Measurements from ENCODE around the gene TNS4.

Gene TNS4

GRCh38 chr17:40470932-40471828, 30.2 kb downstream of the TNS4 start:
- no peak for DNase-seq

DNA sequence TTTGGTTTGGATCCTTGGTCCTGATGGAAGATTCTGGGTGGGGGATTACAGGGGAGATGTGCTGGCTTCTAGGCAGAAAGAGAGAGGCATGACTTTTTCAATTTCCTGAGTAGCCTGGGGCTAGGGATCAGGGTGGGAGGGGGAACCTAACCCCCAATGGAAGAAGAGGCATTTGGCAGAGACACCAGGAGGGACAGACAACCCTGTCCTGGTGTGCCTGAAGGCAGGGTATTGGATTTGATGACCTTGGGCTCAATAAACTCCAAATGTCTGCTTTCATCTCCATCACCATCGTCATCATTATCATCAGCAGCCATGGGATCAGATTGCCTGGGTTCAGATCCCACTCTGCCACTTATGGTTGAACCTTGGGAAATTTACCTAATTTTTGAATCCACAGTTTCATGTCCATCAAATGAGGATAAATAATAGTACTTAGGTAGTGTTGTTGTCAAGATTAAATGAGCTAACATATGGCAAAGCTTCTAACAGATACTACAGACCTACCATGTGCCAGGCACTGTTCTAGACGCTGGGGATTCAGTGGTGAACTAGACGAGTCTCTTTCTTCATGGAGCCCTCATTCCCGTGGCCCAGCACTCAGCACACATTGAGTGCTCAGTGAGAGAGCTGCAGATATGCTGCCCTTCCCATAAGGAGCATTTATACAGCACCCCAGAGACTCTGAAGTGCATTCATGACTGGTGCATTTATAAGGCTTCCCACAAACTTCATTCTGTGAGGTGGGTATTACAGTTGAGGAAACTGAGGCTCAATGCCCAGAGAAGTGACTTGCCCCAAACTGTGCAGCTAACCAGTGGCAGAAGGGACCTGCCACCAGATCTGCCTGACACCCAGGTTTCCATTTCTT, 31.4 kb downstream of the TNS4 start:
- no peak for DNase-seq

DNA sequence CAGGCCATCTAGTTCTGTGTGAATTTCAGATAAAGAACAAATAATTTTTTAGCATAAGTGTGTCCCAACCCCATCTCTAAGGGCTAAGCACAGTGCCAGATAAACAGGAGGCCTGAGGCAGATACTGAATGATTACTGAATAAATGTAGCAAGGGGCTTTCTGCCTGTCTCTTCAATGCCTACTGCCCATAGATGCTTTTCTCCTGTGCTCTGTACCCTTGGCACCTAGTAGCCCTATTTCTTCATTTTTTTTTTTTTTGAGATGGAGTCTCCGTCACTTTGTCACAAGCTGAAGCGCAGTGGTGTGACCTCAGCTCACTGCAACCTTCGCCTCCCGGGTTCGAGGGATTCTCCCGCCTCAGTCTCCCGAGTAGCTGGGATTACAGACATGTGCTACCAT, 32.9 kb downstream of the TNS4 start:
- DNase-seq = no peak

DNA sequence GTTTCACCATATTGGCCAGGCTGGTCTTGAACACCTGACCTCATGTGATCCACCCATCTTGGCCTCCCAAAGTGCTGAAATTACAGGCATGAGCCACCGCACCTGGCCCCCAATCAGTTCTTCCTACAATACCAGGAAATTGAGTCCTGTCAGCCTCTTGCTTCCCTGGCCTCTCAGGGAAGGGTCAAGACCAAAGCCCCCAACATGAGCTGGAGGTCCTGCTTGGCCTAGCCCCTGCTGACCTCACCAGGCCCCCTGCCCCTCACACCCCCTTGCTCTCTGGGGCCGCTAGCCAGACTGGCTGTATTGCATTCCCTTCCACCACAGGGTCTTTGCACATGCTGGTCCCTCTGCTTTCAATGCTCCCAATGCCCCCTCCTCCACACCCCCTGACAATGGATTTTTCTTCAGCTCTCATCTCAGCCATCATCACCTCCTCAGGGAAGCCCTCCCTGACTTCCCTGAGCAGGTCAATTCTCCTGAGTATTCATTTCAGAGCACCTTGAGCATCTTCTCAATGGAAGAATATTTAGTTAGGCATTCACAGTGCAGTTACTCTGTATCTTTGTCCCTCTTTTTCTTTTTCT, 34.0 kb downstream of the TNS4 start:
- no peak for DNase-seq

- DNase-seq = no peak
Measured at GRCh38 chr17:40466298-40466971, 35.0 kb downstream of the TNS4 start.

DNA sequence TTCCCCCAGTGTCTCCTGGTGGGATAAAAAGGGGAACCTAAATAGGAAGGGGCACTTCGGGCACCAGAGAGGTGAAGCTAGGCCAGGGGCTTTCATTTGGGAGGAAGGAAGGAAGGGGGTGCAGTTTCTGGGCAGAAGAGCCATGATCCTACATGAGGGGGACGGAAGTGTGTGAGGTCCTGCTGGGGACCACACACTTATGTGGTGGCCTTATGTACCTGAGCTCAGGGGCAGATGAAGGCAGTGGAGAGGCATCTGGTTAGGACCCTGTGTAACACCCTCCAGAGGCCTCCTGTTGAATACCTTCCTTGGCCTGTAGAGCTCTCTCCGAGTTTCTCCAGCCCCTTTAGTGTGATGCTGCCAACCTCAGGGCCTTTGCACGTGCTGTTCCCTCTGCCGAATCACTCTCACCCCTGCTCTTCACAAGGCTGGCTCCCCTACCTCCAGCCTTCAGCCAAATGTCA, 37.0 kb downstream of the TNS4 start:
- DNase-seq = no peak

DNA sequence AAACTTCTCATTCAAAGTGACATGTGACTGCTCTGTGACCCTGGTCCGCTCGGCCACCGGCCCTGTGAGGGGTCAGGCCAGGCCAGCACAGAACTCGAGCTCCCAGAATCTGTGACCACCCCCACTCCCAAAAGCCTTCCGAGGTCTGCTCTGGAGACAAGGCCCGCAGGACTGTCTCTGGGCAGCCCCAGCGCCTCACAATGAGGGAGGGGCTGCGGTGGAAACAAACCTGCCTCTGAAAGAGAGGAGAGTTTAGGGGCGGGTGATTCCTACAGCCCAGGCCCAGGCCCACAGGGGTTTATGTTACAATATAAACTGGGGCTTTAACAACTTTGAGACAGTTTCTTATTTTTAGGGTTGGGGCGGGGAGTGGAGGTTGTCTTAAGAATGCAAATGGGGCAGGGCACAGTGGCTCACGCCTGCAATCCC, 38.3 kb downstream of the TNS4 start:
- no peak for DNase-seq

GRCh38 chr17:40462343-40463121, 38.9 kb downstream of the TNS4 start:
- DNase-seq = no peak

GRCh38 chr17:40461732-40462342, 39.6 kb downstream of the TNS4 start:
- DNase-seq = no peak

- no peak for DNase-seq
Measured at GRCh38 chr17:40460968-40461731, 40.3 kb downstream of the TNS4 start.

- no peak for DNase-seq
Measured at GRCh38 chr17:40460604-40460967, 40.8 kb downstream of the TNS4 start.

- peak in 1 of 2 experiments; percentile 61 for DNase-seq
Measured at GRCh38 chr17:40459636-40460603, 41.5 kb downstream of the TNS4 start.

GRCh38 chr17:40458851-40459482, 42.5 kb downstream of the TNS4 start:
- DNase-seq = no peak

- peak; percentile 44 to 86 for DNase-seq
Measured at GRCh38 chr17:40457964-40458791, 43.2 kb downstream of the TNS4 start.

DNA sequence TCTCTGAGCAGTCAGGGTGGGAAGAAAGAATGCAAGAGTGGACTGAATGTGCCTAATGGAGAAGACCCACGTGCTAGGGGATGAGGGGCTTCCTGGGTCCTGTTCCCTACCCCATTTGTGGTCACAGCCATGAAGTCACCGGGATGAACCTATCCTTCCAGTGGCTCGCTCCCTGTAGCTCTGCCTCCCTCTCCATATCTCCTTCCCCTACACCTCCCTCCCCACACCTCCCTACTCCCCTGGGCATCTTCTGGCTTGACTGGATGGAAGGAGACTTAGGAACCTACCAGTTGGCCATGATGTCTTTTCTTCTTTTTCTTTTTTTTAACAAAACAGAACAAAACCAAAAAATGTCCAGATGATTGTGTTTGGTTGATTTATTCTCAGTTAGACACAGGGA, 44.1 kb downstream of the TNS4 start:
- DNase-seq = no peak

DNA sequence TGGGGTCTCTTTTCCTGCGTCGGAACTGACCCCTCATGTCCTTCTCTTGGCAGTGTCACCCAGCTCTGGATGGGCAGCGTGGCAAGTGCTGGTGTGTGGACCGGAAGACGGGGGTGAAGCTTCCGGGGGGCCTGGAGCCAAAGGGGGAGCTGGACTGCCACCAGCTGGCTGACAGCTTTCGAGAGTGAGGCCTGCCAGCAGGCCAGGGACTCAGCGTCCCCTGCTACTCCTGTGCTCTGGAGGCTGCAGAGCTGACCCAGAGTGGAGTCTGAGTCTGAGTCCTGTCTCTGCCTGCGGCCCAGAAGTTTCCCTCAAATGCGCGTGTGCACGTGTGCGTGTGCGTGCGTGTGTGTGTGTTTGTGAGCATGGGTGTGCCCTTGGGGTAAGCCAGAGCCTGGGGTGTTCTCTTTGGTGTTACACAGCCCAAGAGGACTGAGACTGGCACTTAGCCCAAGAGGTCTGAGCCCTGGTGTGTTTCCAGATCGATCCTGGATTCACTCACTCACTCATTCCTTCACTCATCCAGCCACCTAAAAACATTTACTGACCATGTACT, 44.9 kb downstream of the TNS4 start:
- no peak for DNase-seq

DNA sequence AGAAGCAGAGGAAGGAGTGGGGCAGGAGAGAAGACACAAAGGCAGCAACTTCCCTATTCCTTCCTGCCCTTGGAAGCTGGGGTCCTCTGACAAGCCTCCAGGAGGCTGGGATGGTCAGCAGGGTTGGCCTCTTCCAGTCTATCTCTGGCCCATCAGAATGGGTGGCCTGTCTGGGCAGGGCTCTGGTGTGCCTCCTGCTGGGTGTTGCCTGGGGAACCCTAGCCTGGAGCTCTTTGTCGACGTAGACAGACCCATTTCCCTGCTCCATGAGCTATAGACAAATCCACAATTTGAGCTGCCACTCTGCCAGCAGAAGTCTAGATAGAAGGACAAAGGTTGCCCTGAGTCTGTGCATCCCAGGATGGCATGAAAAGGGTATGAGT, 46.8 kb downstream of the TNS4 start:
- no peak for DNase-seq

Data from NCI-H446 (cell line).